ENCODE results near the gene CDIP1. TPM values are rescaled to one million over a fixed set of nuclear protein-coding genes. Genes with fewer than 3 reads are reported as not detected.
A peak's percentile ranks its signal among the peaks of the same experiment; 100 is the strongest.

CDIP1 gene
- total and polyA plus RNA-seq, 10 of the 15 experiments (the other 5 are each of a cell fraction or from before 2014, with no cell fraction given) = 6.1 to 32.4 (median 13.6) TPM

DNA sequence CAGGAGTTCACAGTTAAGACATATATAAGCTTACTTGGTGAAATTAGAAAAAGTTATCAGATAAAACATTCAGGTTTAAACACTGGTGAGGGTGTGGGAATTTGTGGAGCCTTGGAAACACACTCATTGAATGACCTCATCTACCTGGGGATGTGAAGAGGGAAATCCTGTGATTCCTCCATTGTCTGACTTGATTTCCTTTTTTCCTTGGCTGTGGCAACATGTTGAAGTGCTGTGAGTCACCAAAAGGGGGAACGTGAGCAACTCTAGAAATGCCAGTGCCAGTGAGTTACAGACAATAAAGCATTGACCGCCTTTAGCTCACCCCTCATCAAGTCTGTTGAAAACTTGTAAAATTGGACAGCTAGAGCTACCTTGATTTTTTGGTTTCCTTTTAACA, 60.6 kb downstream of the CDIP1 start:
- POLR2A ChIA-PET = interaction anchor here (0.5 to 1.4 kb wide), 5 partner anchors 20 to 691 kb away, joined by 3 to 6 read pairs (median 3); no protein-coding TSS in a partner anchor
- peaks cover 36% of the 10 kb centered on the region for H3K79me2 ChIP-seq (ENCODE audit: control insufficient read depth, insufficient read depth, low read length)
- no peak overlapping the region for H3K9ac ChIP-seq (ENCODE audit: control insufficient read depth, insufficient read depth, low read length)
- no peaks in the 10 kb centered on the region for H3K27me3 ChIP-seq (replicated peaks in 1 of 2; ENCODE audit: control insufficient read depth in 2 of 2, insufficient read depth in 2 of 2, low read length in 1 of 2)
- peak overlapping the region; percentile 46; the same call in 1 of the 2 replicates for H3K4me2 ChIP-seq (ENCODE audit: control insufficient read depth, insufficient read depth)
- H3K36me3 ChIP-seq (ENCODE audit: control insufficient read depth in 2 of 2, insufficient read depth in 2 of 2, low read length in 1 of 2) = no peaks in the 10 kb centered on the region; a peak in 1 of 4 replicates
- no peaks in the 10 kb centered on the region for H3K9me3 ChIP-seq (replicated peaks; ENCODE audit: control insufficient read depth, insufficient read depth, low read length)
- DNase-seq (ENCODE audit: low read depth, low spot score) = no peak
- H4K20me1 ChIP-seq (ENCODE audit: control insufficient read depth, insufficient read depth) = no peaks in the 10 kb centered on the region
- CTCF ChIA-PET = interaction anchor here (0.8 to 1.8 kb wide), 2 partner anchors 28 to 70 kb away, joined by 3 to 7 read pairs; no protein-coding TSS in a partner anchor
- SMC1A ChIA-PET (ENCODE audit: uncharacterized antibody, unreplicated experiment) = interaction anchor here (1.0 to 1.5 kb wide), 2 partner anchors 9 to 29 kb away, joined by 4 to 5 read pairs; no protein-coding TSS in a partner anchor
- no peak for FAIRE-seq
- TF ChIP-seq, protein P1, sequence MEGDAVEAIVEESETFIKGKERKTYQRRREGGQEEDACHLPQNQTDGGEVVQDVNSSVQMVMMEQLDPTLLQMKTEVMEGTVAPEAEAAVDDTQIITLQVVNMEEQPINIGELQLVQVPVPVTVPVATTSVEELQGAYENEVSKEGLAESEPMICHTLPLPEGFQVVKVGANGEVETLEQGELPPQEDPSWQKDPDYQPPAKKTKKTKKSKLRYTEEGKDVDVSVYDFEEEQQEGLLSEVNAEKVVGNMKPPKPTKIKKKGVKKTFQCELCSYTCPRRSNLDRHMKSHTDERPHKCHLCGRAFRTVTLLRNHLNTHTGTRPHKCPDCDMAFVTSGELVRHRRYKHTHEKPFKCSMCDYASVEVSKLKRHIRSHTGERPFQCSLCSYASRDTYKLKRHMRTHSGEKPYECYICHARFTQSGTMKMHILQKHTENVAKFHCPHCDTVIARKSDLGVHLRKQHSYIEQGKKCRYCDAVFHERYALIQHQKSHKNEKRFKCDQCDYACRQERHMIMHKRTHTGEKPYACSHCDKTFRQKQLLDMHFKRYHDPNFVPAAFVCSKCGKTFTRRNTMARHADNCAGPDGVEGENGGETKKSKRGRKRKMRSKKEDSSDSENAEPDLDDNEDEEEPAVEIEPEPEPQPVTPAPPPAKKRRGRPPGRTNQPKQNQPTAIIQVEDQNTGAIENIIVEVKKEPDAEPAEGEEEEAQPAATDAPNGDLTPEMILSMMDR (IDR thresholded peaks at IDR 0.05 in 2 of 3, conservative IDR thresholded peaks at IDR 0.05 in 1 of 3; ENCODE audit: control insufficient read depth in 2 of 3, extremely low read depth in 1 of 3, insufficient read depth in 1 of 3, low read depth in 3 of 3, low read length in 3 of 3) = peak in 1 of 3 experiments; percentile 16; a peak in 1 of 6 replicates
- no peak for TF ChIP-seq NR2C2 (IDR thresholded peaks at IDR 0.05; ENCODE audit: borderline replicate concordance, control insufficient read depth, insufficient read length, low read depth)
- H3K27ac ChIP-seq (ENCODE audit: control insufficient read depth, insufficient read depth) = no peak overlapping the region
- no peak for ATAC-seq
- BruUV-seq (replicated peaks) = TSS peak; percentile 51
- in situ Hi-C loops (cut with MboI) (no loop called here), intact Hi-C loops (cut with micrococcal nuclease; ENCODE audit: unreplicated experiment) (loop anchor here (2.0 to 10.0 kb wide), 3 partner anchors 23 to 123 kb away; partner anchors contain the start of genes CORO7 and PAM16)
- peaks cover 4% of the 10 kb centered on the region; the same call in 1 of the 2 replicates for H3K4me1 ChIP-seq (ENCODE audit: control insufficient read depth, insufficient read depth, low read length)
- RAD21 ChIA-PET (ENCODE audit: unreplicated experiment) = interaction anchor here (2.7 kb wide), 1 partner anchor 28 kb away, joined by 14 read pairs; no protein-coding TSS in a partner anchor
- 75% methylated on average over 2 of the region's 2 CpGs for WGBS (ENCODE audit: insufficient coverage, insufficient replicate concordance, low lambda C conversion rate, missing lambda C conversion rate)
- no peak overlapping the region for H2AFZ ChIP-seq (ENCODE audit: control insufficient read depth, low read depth, low read length)
- H3K4me3 ChIP-seq = peak overlapping the region; percentile 98

All from GM12878 (cell line).